GM12878 (cell line): ENCODE data around the gene EGFL8. TPM values are rescaled to one million over a fixed set of nuclear protein-coding genes. Genes with fewer than 3 reads are reported as not detected.

Source experiments
- ATAC-seq: fragments of 200-7000 bp; cut with Tn5 transposase; 3 replicates; pipeline ENCODE4 v1.9.1; 2020; ENCODE audit warnings: mild to moderate bottlenecking, moderate library complexity
- Bru-seq: library from RNA; stranded (reverse); fragments of 400-500 nt; gene quantifications from one replicate; lab custom pipeline; 2021; lab: Mats Ljungman, UMichigan
- BruChase-seq, 2 experiments: library from RNA; stranded (reverse); fragments of 400-500 nt; gene quantifications; one replicate each; lab custom pipeline; 2021; lab: Mats Ljungman, UMichigan
- BruUV-seq: library from RNA; stranded (reverse); fragments of 400-500 nt; replicated peaks from 2 replicates; lab custom pipeline; 2021; lab: Mats Ljungman, UMichigan
- CTCF ChIA-PET: fragments of 300-600 bp; sonication (Branson Sonifier 250); formaldehyde crosslinking; extraction: SDS; loops from one replicate; lab custom pipeline; 2021; ENCODE audit warnings: inconsistent platforms; lab: Yijun Ruan, JAX
- POLR2A ChIA-PET: fragments of 350-600 bp; formaldehyde crosslinking; extraction: SDS; loops from one replicate; lab custom pipeline; 2021; ENCODE audit warnings: inconsistent platforms; lab: Charles Lee
- RAD21 ChIA-PET: fragments of 300-600 bp; sonication (Branson Sonifier 250); formaldehyde crosslinking; loops from one replicate; lab custom pipeline; 2023; ENCODE audit warnings: antibody characterized with exemption; ENCODE audit not compliant: unreplicated experiment; lab: Charles Lee
- SMC1A ChIA-PET: fragments of 300-600 bp; sonication (Branson Sonifier 250); formaldehyde crosslinking; loops from one replicate; lab custom pipeline; 2023; ENCODE audit not compliant: unreplicated experiment, uncharacterized antibody; lab: Charles Lee
- DNase-seq: peaks from one replicate; pipeline ENCODE4 v3.0.0-alpha.2; 2011; ENCODE audit warnings: low read depth, low spot score
- FAIRE-seq: peaks from 3 replicates; lab custom pipeline; 2011; peaks lifted over from hg19 to GRCh38; lab: Jason Lieb, UNC
- H2AFZ ChIP-seq: 2 replicates; pipeline ENCODE4 v1.6.0; 2011; ENCODE audit warnings: low read depth, low read length, control low read depth; ENCODE audit not compliant: control insufficient read depth
- H3K27ac ChIP-seq: 2 replicates; pipeline ENCODE4 v1.5.1; 2011; ENCODE audit warnings: control low read depth; ENCODE audit not compliant: control insufficient read depth, insufficient read depth
- H3K27me3 ChIP-seq, 2 experiments: replicated peaks in 1 of 2; 2 replicates each; pipeline versions ENCODE4 v1.6.0 to v1.6.1; 2011; ENCODE audit warnings: low read length in 1 of 2; ENCODE audit not compliant: control insufficient read depth in 2 of 2, insufficient read depth in 2 of 2
- H3K36me3 ChIP-seq, 2 experiments: 2 replicates each; pipeline ENCODE4 v1.5.1; 2011; ENCODE audit warnings: low read length in 1 of 2; ENCODE audit not compliant: control insufficient read depth in 2 of 2, insufficient read depth in 2 of 2
- H3K4me1 ChIP-seq: 2 replicates; pipeline ENCODE4 v1.6.1; 2011; ENCODE audit warnings: mild to moderate bottlenecking, low read length, moderate library complexity, mixed read lengths; ENCODE audit not compliant: control insufficient read depth, insufficient read depth
- H3K4me2 ChIP-seq: 2 replicates; pipeline ENCODE4 v1.6.0; 2011; ENCODE audit warnings: control low read depth; ENCODE audit not compliant: control insufficient read depth, insufficient read depth
- H3K4me3 ChIP-seq: fragments of 200-600 bp; sonication (generic); 2 replicates; pipeline ENCODE4 v1.5.1; 2016
- H3K79me2 ChIP-seq: 2 replicates; pipeline ENCODE4 v1.6.0; 2011; ENCODE audit warnings: low read length; ENCODE audit not compliant: control insufficient read depth, insufficient read depth
- H3K9ac ChIP-seq: 2 replicates; pipeline ENCODE4 v1.8.0; 2011; ENCODE audit warnings: low read length, control low read depth, mixed read lengths; ENCODE audit not compliant: control insufficient read depth, insufficient read depth
- H3K9me3 ChIP-seq: replicated peaks from 3 replicates; pipeline ENCODE4 v1.5.1; 2011; ENCODE audit warnings: mild to moderate bottlenecking, low read length; ENCODE audit not compliant: control insufficient read depth, insufficient read depth
- H4K20me1 ChIP-seq: 2 replicates; pipeline ENCODE4 v1.6.0; 2011; ENCODE audit not compliant: control insufficient read depth, insufficient read depth
- SREBF1 ChIP-seq: IDR thresholded peaks from 2 replicates; pipeline ENCODE4 v1.6.1; 2012; ENCODE audit warnings: mild to moderate bottlenecking, low read length
- in situ Hi-C: fragments of 300-500 bp; cut with MboI; formaldehyde crosslinking; loops from 9 replicates; pipeline ENCODE4 v1.14.3; 2018; ENCODE audit warnings: mixed read lengths
- intact Hi-C: fragments of 100-400 bp; cut with micrococcal nuclease; formaldehyde crosslinking; loops from one replicate; pipeline ENCODE4 v1.14.2; 2022; ENCODE audit not compliant: unreplicated experiment
- long read RNA-seq, 2 experiments: library from polyadenylated mRNA; unstranded; transcript quantifications; one replicate each; pipeline ENCODE4 v2.0.0, GENCODE V29; 2019 to 2020
- polyA minus RNA-seq, 3 experiments: library from RNA; depleted of rRNA, polyadenylated mRNA; stranded (reverse); fragments of >200 nt; gene quantifications; 2 replicates each; pipeline ENCODE4 v1.2.3, GENCODE V29; 2011
- polyA plus RNA-seq, 11 experiments: library from polyadenylated mRNA; depleted of rRNA in 4 of 11; unstranded in 6 of 11; stranded (reverse) in 5 of 11; fragments of >200 nt; fragmentation: Nextera tagmentation in 4 of 11; fragmentation: Illumina TruSeq in 1 of 11; extraction: Ambion mirVana in 4 of 11; extraction: Trizol in 1 of 11; gene quantifications; 1 replicate in 1 of 11; 2 replicates in 10 of 11; pipeline versions ENCODE4 v1.2.1 to v1.2.3, GENCODE V29; 2011 to 2016; ENCODE audit warnings: inconsistent platforms in 2 of 11, missing spikeins in 2 of 11, low read depth in 1 of 11
- total RNA-seq, 4 experiments: library from RNA; depleted of rRNA in 3 of 4; stranded (reverse); fragments of >200 nt in 3 of 4; fragmentation: Illumina TruSeq in 1 of 4; extraction: Trizol in 1 of 4; gene quantifications; 2 replicates each; pipeline versions ENCODE4 v1.2.1 to v1.2.3, GENCODE V29; 2013 to 2021
- TF ChIP-seq, protein P1 (sequence below): IDR thresholded peaks from 2 replicates; pipeline ENCODE4 v1.6.1; 2011; ENCODE audit warnings: borderline replicate concordance, low read depth, mild to moderate bottlenecking, moderate library complexity, mixed read lengths, low read length; ENCODE audit not compliant: insufficient read depth; ENCODE audit errors: extremely low read length

EGFL8 gene
- total RNA-seq (2013; cell fraction: nucleolus; rRNA removed), result 1.3 and 1.5 TPM in 2 replicates
- total RNA-seq (2014; rRNA removed) (0.90 and 2.7 TPM in 2 replicates), total RNA-seq (2014; rRNA removed; fragmentation: Illumina TruSeq; extraction: Trizol) (0.60 and 1.9 TPM in 2 replicates), total RNA-seq (2021) (2.6 and 3.0 TPM in 2 replicates), polyA plus RNA-seq (2011; rRNA removed) (1.8 and 2.2 TPM in 2 replicates), polyA plus RNA-seq (2014; fragmentation: Illumina TruSeq; extraction: Trizol) (2.3 and 6.0 TPM in 2 replicates), polyA plus RNA-seq (2014; fragmentation: Nextera tagmentation; extraction: Ambion mirVana) (under 1 TPM; 0.27 to 0.84 TPM), polyA plus RNA-seq (2014; rRNA removed) (2.4 and 3.5 TPM in 2 replicates), polyA plus RNA-seq (2016; fragmentation: Nextera tagmentation; extraction: Ambion mirVana) (under 1 TPM; 0.07 to 0.28 TPM), polyA minus RNA-seq (2011; rRNA and poly(A)+ RNA removed) (0.07 and 0.10 TPM in 2 replicates), Bru-seq, nascent RNA (percentile 54 among the genes with signal in this experiment), BruChase-seq, experiment 1, labeled RNA remaining after a 6-hour chase (percentile 69 among the genes with signal in this experiment), BruChase-seq, experiment 2, labeled RNA remaining after a 2-hour chase (percentile 69 among the genes with signal in this experiment)
- 0.47 TPM for polyA plus RNA-seq (2011; ENCODE audit: low read depth)
- polyA plus RNA-seq (2011; cell fraction: cytosol; rRNA removed), result 1.1 and 2.2 TPM in 2 replicates
- polyA plus RNA-seq (2011; cell fraction: nucleus; rRNA removed), result 8.2 and 11.2 TPM in 2 replicates
- polyA plus RNA-seq (2012), result 3.1 and 3.3 TPM in 2 replicates
- not detected in 2 replicates for polyA minus RNA-seq (2011; cell fraction: cytosol; rRNA and poly(A)+ RNA removed)
- 0.24 and 1.6 TPM in 2 replicates for polyA minus RNA-seq (2011; cell fraction: nucleus; rRNA and poly(A)+ RNA removed)
- long read RNA-seq, experiment 1, result 0 reads
- long read RNA-seq, experiment 2, result 0 reads

DNA sequence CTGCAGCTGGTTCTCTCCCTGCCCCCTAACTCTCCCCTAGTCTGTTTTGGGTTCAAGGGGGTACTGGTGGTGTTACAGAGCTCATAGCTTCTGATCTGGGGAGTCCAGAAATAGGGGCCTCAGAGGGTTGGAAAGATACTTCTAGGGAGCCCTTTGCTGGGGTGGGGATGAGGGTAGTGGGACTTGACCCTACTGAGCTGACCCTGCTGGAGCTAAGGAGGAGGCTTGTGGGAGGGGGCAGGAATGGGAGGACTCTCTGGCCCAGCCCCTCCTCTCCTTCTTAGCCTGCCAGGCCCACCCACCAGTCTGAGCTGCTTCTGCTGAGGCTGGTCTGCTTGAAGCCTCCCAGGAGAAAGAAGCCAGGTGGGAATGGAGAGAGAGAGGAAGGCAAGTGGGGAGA, at the start of gene EGFL8:
Gene EGFL8 (plus strand): TSS at position 301 of the 400 bp plus-strand sequence. CDS start 1,571 bp downstream, outside the sequence.
- ChIA-PET SMC1A (interaction anchor here (0.8 to 0.9 kb wide), 2 partner anchors 46 to 91 kb away, joined by 3 read pairs; no protein-coding TSS in a partner anchor), POLR2A (interaction anchor here (0.7 to 0.9 kb wide), 2 partner anchors 26 to 31 kb away, joined by 3 read pairs; partner anchors contain the start of gene PBX2), RAD21 (interaction anchor here (1.1 kb wide), 1 partner anchor 31 kb away, joined by 5 read pairs; no protein-coding TSS in a partner anchor), CTCF (interaction anchor here (1.1 to 1.2 kb wide), 2 partner anchors 18 to 31 kb away, joined by 3 to 4 read pairs; no protein-coding TSS in a partner anchor)
- Histone ChIP-seq H3K36me3 (peaks cover 0 to 3% of the 10 kb centered on the region in 2 experiments; a peak in 1 of 4 replicates), H3K79me2 (no peaks in the 10 kb centered on the region), H3K4me3 (no peak within 1 kb of the TSS), H3K9ac (no peak within 1 kb of the TSS), H3K27ac (no peak within 1 kb of the TSS), H3K9me3 (no peaks in the 10 kb centered on the region), H3K4me1 (no peaks in the 10 kb centered on the region), H2AFZ (no peak within 1 kb of the TSS), H3K27me3 (no peaks in the 10 kb centered on the region), H4K20me1 (no peaks in the 10 kb centered on the region; the same call in 1 of the 2 replicates), H3K4me2 (no peak within 1 kb of the TSS)
- in situ Hi-C loops, result no loop called here
- BruUV-seq, result no TSS peak
- ATAC-seq, result no peak
- TF ChIP-seq SREBF1, result no peak
- TF ChIP-seq, protein P1, sequence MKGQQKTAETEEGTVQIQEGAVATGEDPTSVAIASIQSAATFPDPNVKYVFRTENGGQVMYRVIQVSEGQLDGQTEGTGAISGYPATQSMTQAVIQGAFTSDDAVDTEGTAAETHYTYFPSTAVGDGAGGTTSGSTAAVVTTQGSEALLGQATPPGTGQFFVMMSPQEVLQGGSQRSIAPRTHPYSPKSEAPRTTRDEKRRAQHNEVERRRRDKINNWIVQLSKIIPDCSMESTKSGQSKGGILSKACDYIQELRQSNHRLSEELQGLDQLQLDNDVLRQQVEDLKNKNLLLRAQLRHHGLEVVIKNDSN, result no peak
- DNase-seq, result no peak
- intact Hi-C loops, result no loop called here
- FAIRE-seq, result no peak
